Measurements from ENCODE around the gene DDX47.

DDX47 gene

GRCh38 chr12:12877153-12877768 is 64.1 kb downstream of the DDX47 start:
- DNase-seq = no peak

- DNase-seq = no peak
Observed at GRCh38 chr12:12877781-12878455, 64.8 kb downstream of the DDX47 start.
